Measurements from ENCODE around the gene EPN2.
"Not testable (repeated sequence)": the region's sequence is repeated elsewhere in the genome, so short reads cannot be mapped to it uniquely, and the experiment has no call there.

DNA sequence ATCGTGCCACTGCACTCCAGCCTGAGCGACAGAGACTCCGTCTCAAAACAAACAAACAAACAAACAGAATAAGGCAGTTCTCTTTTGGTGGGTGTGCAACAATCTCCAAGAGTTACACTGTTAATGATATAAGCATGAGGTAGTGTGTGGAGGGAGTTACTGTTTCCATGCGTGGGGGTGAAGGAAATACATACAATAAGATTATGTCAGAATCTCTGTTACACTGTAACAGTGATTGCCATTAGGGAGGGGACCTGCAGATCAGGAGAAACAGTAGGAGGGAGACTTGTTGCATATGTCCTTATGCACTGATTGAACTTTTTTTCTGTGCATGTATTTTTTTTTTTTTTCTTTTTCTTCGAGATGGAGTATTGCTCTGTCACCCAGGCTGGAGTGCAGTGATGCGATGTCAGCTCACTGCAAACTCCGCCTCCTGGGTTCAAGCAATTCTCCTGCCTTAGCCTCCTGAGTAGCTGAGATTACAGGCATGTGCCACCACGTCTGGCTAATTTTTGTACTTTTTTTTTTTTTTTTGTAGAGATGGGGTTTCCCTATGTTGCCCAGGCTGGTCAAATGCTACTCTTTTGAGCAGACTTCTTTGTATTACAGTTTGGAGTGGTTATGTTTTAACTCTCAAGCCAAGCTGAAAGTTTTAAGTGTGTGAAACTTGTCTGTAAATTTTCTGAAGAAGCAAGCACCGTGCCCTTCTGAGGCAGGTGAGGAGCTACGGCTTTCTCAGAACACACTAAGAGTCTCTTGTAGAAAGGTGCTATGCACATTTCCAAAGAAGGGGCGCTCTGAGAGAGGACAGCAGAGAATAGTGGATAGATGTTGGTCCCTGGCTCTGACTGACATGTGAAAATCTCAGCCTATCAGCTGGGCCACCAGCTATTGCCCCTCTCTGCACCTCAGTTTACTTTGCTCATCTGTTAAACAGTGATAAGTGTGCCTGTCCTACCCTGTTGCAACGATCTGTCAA lies 10.3 kb upstream of the EPN2 start:
- TF ChIP-seq, protein P1, sequence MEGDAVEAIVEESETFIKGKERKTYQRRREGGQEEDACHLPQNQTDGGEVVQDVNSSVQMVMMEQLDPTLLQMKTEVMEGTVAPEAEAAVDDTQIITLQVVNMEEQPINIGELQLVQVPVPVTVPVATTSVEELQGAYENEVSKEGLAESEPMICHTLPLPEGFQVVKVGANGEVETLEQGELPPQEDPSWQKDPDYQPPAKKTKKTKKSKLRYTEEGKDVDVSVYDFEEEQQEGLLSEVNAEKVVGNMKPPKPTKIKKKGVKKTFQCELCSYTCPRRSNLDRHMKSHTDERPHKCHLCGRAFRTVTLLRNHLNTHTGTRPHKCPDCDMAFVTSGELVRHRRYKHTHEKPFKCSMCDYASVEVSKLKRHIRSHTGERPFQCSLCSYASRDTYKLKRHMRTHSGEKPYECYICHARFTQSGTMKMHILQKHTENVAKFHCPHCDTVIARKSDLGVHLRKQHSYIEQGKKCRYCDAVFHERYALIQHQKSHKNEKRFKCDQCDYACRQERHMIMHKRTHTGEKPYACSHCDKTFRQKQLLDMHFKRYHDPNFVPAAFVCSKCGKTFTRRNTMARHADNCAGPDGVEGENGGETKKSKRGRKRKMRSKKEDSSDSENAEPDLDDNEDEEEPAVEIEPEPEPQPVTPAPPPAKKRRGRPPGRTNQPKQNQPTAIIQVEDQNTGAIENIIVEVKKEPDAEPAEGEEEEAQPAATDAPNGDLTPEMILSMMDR (IDR thresholded peaks at IDR 0.05), result not testable (repeated sequence)
- not testable (repeated sequence) for TF ChIP-seq TAF1 (IDR thresholded peaks at IDR 0.05; ENCODE audit: borderline replicate concordance, low read depth, low read length); EZH2phosphoT487 (IDR thresholded peaks at IDR 0.05; ENCODE audit: borderline replicate concordance, low read depth)
- TF ChIP-seq, protein P2, sequence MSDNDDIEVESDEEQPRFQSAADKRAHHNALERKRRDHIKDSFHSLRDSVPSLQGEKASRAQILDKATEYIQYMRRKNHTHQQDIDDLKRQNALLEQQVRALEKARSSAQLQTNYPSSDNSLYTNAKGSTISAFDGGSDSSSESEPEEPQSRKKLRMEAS (IDR thresholded peaks at IDR 0.05; ENCODE audit: low read depth), result not testable (repeated sequence)
- TF ChIP-seq, protein P3, sequence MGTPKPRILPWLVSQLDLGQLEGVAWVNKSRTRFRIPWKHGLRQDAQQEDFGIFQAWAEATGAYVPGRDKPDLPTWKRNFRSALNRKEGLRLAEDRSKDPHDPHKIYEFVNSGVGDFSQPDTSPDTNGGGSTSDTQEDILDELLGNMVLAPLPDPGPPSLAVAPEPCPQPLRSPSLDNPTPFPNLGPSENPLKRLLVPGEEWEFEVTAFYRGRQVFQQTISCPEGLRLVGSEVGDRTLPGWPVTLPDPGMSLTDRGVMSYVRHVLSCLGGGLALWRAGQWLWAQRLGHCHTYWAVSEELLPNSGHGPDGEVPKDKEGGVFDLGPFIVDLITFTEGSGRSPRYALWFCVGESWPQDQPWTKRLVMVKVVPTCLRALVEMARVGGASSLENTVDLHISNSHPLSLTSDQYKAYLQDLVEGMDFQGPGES (IDR thresholded peaks at IDR 0.05; ENCODE audit: low read depth, low read length), result not testable (repeated sequence)
- TF ChIP-seq, protein P4, sequence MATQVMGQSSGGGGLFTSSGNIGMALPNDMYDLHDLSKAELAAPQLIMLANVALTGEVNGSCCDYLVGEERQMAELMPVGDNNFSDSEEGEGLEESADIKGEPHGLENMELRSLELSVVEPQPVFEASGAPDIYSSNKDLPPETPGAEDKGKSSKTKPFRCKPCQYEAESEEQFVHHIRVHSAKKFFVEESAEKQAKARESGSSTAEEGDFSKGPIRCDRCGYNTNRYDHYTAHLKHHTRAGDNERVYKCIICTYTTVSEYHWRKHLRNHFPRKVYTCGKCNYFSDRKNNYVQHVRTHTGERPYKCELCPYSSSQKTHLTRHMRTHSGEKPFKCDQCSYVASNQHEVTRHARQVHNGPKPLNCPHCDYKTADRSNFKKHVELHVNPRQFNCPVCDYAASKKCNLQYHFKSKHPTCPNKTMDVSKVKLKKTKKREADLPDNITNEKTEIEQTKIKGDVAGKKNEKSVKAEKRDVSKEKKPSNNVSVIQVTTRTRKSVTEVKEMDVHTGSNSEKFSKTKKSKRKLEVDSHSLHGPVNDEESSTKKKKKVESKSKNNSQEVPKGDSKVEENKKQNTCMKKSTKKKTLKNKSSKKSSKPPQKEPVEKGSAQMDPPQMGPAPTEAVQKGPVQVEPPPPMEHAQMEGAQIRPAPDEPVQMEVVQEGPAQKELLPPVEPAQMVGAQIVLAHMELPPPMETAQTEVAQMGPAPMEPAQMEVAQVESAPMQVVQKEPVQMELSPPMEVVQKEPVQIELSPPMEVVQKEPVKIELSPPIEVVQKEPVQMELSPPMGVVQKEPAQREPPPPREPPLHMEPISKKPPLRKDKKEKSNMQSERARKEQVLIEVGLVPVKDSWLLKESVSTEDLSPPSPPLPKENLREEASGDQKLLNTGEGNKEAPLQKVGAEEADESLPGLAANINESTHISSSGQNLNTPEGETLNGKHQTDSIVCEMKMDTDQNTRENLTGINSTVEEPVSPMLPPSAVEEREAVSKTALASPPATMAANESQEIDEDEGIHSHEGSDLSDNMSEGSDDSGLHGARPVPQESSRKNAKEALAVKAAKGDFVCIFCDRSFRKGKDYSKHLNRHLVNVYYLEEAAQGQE (IDR thresholded peaks at IDR 0.05; ENCODE audit: low read depth, low read length), result not testable (repeated sequence)

Data from SK-N-SH (cell line).